Fibroblast of mammary gland (primary cell): ENCODE data around the gene GRK4.

Source experiments
- DNase-seq: peaks from one replicate; pipeline ENCODE4 v3.0.0-alpha.2; 2010; ENCODE audit warnings: low read depth
- H3K4me3 ChIP-seq: 2 replicates; pipeline ENCODE4 v1.5.1; 2011; ENCODE audit warnings: low read depth, mild to moderate bottlenecking, low read length, moderate library complexity; ENCODE audit not compliant: control insufficient read depth
- TF ChIP-seq, protein P1 (sequence below): conservative IDR thresholded peaks from 2 replicates; pipeline ENCODE4 v1.5.1; 2011; ENCODE audit warnings: low read depth, low read length, inconsistent platforms; ENCODE audit not compliant: control insufficient read depth, insufficient read depth

GRK4 gene

DNA sequence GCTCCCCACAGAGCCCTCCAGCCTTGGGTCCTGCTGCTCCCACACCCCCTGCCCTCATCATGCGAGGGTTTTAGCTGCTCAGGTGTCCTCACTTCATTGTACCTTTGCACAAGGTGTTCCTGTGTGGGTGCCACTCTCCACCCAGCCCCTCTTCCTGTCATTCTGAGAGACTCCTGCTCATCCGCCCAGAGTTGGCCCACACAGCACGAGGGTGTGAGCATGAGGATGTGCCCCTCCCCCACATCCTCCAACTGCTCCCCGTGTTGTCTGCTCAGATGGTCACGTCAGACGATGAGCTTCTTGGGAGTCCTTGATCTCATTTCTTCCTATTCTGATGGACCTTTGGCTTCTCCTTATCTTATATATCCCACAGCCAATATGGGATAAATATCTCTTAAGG is 57.8 kb downstream of the GRK4 start:
- TF ChIP-seq, protein P1, sequence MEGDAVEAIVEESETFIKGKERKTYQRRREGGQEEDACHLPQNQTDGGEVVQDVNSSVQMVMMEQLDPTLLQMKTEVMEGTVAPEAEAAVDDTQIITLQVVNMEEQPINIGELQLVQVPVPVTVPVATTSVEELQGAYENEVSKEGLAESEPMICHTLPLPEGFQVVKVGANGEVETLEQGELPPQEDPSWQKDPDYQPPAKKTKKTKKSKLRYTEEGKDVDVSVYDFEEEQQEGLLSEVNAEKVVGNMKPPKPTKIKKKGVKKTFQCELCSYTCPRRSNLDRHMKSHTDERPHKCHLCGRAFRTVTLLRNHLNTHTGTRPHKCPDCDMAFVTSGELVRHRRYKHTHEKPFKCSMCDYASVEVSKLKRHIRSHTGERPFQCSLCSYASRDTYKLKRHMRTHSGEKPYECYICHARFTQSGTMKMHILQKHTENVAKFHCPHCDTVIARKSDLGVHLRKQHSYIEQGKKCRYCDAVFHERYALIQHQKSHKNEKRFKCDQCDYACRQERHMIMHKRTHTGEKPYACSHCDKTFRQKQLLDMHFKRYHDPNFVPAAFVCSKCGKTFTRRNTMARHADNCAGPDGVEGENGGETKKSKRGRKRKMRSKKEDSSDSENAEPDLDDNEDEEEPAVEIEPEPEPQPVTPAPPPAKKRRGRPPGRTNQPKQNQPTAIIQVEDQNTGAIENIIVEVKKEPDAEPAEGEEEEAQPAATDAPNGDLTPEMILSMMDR = no peak
- DNase-seq = no peak
- H3K4me3 ChIP-seq = no peak overlapping the region

DNA sequence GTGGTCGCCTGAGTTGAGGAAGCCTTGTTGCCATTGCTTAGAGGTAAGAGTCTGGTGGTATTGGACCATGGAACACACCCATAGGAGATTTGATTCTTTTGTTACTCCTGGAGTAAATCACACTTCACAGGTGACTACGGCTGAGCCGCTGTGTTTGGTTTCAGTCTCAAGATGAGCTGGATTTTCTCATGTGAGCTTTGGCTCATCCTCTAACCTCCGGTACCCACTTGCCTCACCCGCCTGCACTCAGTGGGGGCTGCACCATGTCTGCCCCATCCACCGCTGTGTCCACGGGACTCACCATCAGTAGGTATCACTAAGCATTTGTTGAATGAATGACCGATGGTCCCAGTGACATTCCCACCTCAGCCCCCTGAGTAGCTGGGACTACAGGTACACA is 58.3 kb downstream of the GRK4 start:
- no peak for DNase-seq
- no peak overlapping the region for H3K4me3 ChIP-seq
- TF ChIP-seq, protein P1 = no peak

DNA sequence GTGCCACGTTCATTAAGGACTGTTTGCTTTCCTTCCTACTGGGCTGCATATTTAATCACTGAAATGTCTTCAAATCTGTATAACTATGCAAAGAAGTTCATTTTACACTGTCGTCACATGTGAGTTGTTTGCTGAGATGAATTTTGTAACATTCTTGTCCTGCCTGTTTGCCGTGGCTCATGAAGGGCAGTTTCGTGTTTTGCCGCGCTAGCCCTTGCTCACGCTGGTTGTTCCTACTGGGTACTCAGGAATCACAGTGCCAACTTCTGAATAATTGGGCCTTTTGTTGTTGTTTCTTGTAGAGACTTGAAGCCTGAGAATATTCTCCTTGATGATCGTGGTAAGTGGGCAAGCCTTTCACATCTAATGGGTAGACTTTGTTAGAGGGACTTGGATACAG is 58.7 kb downstream of the GRK4 start:
- H3K4me3 ChIP-seq = no peak overlapping the region
- TF ChIP-seq, protein P1 = no peak
- DNase-seq = no peak

DNA sequence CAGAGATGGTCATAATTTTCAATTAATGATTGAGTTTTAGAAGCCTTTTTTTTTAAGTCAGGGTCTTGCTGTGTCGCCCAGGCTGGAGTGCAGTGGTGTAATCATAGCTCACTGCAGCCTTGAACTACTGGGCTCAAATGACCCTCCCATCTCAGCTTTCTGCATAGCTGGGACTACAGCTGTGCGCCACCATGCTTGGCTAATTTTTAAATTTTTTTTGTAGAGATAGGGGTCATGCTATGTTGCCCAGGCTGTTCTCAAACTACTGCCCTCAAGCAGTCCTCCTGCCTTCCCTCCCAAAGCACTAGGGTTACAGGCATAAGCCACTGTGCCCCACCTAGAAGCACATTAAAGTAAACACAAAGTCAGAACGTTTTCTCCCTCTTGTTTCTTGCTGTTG is 59.3 kb downstream of the GRK4 start:
- no peak for DNase-seq
- H3K4me3 ChIP-seq = no peak overlapping the region
- TF ChIP-seq, protein P1 = no peak

DNA sequence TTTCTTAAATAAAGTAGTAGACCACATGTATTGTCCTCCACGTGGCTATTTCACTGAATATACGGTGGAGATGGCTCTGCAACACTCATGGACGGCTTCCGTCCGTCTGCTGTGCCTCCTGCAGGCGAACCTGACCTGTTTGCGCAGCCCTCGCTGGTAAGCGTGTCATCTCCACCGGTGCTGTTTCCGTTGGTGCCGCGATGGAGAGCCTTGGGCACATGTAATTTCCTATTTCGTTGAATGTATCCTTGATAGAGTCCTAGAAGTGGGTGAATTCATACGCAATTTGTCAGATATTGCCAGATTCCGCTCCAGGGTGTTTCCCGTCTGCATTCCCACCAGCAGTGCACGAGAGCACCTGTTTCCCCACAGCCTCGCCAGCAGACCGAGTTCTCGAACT is 62.5 kb downstream of the GRK4 start:
- TF ChIP-seq, protein P1 = no peak
- no peak overlapping the region for H3K4me3 ChIP-seq
- DNase-seq = no peak

DNA sequence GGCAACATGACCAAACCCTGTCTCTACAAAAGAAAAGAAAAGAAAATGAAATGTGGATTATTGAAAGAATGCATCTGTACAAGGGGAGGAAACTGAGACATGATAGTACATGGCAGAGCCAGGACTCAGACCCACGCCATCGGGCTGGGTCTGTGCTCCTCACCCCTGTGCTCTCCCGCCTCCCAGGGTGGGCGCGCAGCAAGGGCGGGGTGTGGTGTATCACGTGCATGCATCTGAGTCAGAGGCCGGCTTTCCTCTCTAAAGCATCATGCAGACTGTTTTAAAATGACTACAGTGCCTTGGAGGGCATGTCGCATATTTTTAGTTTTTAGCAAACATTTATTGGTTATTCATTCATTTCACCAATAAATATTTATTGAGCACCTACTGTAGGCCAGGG is 63.2 kb downstream of the GRK4 start:
- TF ChIP-seq, protein P1 = no peak
- H3K4me3 ChIP-seq = no peak overlapping the region
- DNase-seq = no peak

DNA sequence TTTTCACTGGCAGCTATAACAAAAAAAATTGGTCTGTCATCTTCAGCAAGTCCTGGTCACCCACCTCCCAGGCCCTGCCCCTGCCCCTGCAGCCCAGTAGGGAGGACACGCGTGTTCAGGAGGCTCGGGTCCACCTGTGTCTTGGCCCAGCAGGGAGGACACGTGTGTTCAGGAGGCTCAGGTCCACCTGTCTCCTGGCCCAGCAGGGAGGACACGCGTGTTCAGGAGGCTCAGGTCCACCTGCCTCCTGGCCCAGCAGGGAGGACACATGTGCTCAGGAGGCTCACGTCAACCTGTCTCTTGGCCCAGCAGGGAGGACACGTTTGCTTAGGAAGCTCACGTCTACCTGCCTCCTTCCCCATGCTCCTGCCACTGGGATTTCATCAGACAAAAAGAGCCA is 66.1 kb downstream of the GRK4 start:
- TF ChIP-seq, protein P1 = no peak
- no peak for DNase-seq
- H3K4me3 ChIP-seq = no peak overlapping the region
